SH-SY5Y (cell line): ENCODE measurements around the gene C1QB.

Source experiments
- GATA2 ChIP-seq: IDR thresholded peaks from 2 replicates; pipeline ENCODE4 v1.6.1; 2011; ENCODE audit warnings: mild to moderate bottlenecking, low read depth, low read length
- GATA3 ChIP-seq: IDR thresholded peaks from 2 replicates; pipeline ENCODE4 v1.6.1; 2011; ENCODE audit warnings: low read depth, mild to moderate bottlenecking, low read length, moderate library complexity

The C1QB gene

GRCh38 chr1:22625262-22625925 is 27.6 kb upstream of the C1QB start:
- TF ChIP-seq GATA3 (no peak), GATA2 (no peak)

GRCh38 chr1:22626237-22627157 is 26.5 kb upstream of the C1QB start:
- TF ChIP-seq GATA3 (no peak), GATA2 (no peak)

- TF ChIP-seq GATA2 (no peak), GATA3 (no peak)
These were observed 25.7 kb upstream of the C1QB start for GRCh38 chr1:22627331-22627730.

GRCh38 chr1:22628698-22629444 is 24.2 kb upstream of the C1QB start:
- TF ChIP-seq GATA2 (no peak), GATA3 (no peak)

- TF ChIP-seq GATA2 (no peak), GATA3 (no peak)
These were observed 23.1 kb upstream of the C1QB start for GRCh38 chr1:22629886-22630285.

- TF ChIP-seq GATA3 = no peak
- TF ChIP-seq GATA2 = no peak
These were observed 19.2 kb upstream of the C1QB start for GRCh38 chr1:22633697-22634463.

GRCh38 chr1:22635436-22635835 is 17.6 kb upstream of the C1QB start:
- TF ChIP-seq GATA2 (no peak), GATA3 (no peak)

GRCh38 chr1:22636353-22636752 is 16.7 kb upstream of the C1QB start, which contains the start of gene C1QA:
C1QA (plus strand) TSS chr1:22636628; CDS start chr1:22637617, 989 bp downstream.
- TF ChIP-seq GATA3 (no peak), GATA2 (no peak)

GRCh38 chr1:22636927-22637326 is 16.1 kb upstream of the C1QB start:
- TF ChIP-seq GATA3 (no peak), GATA2 (no peak)

- TF ChIP-seq GATA2 = no peak
- TF ChIP-seq GATA3 = no peak
These were observed 15.1 kb upstream of the C1QB start for GRCh38 chr1:22637907-22638445.

- TF ChIP-seq GATA3 (no peak), GATA2 (no peak)
These were observed 14.4 kb upstream of the C1QB start for GRCh38 chr1:22638476-22639234.

- no peak for TF ChIP-seq GATA2
- TF ChIP-seq GATA3 = no peak
These were observed 13.8 kb upstream of the C1QB start for GRCh38 chr1:22639286-22639685.

GRCh38 chr1:22641247-22641646 is 11.8 kb upstream of the C1QB start:
- TF ChIP-seq GATA3 (no peak), GATA2 (no peak)
